ENCODE measurements around the gene ZNF282.

ZNF282 gene

GRCh38 chr7:149191851-149192250 is 3.5 kb upstream of the ZNF282 start:
- no peak overlapping the region for H3K4me3 ChIP-seq (ENCODE audit: low read depth, low read length)
- TF ChIP-seq CTCF (IDR thresholded peaks at IDR 0.05; ENCODE audit: borderline replicate concordance, insufficient read depth, low read depth, low read length) = no peak

- no peak for TF ChIP-seq CTCF (IDR thresholded peaks at IDR 0.05; ENCODE audit: borderline replicate concordance, insufficient read depth, low read depth, low read length)
- H3K4me3 ChIP-seq (ENCODE audit: low read depth, low read length) = peak overlapping the region; percentile 97
These were observed 557 bp upstream of the ZNF282 start for GRCh38 chr7:149194799-149195179.

GRCh38 chr7:149196151-149196704 is 882 bp downstream of the ZNF282 start:
- H3K4me3 ChIP-seq (ENCODE audit: low read depth, low read length) = peak overlapping the region; percentile 97
- no peak for TF ChIP-seq CTCF (IDR thresholded peaks at IDR 0.05; ENCODE audit: borderline replicate concordance, insufficient read depth, low read depth, low read length)

GRCh38 chr7:149196705-149197171 is 1.4 kb downstream of the ZNF282 start:
- no peak for TF ChIP-seq CTCF (IDR thresholded peaks at IDR 0.05; ENCODE audit: borderline replicate concordance, insufficient read depth, low read depth, low read length)
- peak overlapping the region; percentile 97 for H3K4me3 ChIP-seq (ENCODE audit: low read depth, low read length)

- TF ChIP-seq CTCF (IDR thresholded peaks at IDR 0.05; ENCODE audit: borderline replicate concordance, insufficient read depth, low read depth, low read length) = no peak
- H3K4me3 ChIP-seq (ENCODE audit: low read depth, low read length) = no peak overlapping the region
These were observed 2.3 kb downstream of the ZNF282 start for GRCh38 chr7:149197675-149198074.

GRCh38 chr7:149198161-149198816 is 2.9 kb downstream of the ZNF282 start:
- no peak overlapping the region for H3K4me3 ChIP-seq (ENCODE audit: low read depth, low read length)
- no peak for TF ChIP-seq CTCF (IDR thresholded peaks at IDR 0.05; ENCODE audit: borderline replicate concordance, insufficient read depth, low read depth, low read length)
